Trophoblast cell (in vitro differentiated cells and primary cell): Measurements from ENCODE around the gene MUC5AC.

Source experiments
- DNase-seq, 2 donors: peaks; one replicate each; pipeline ENCODE4 v3.0.0-alpha.2; 2016
- H2AFZ ChIP-seq: 2 replicates; pipeline ENCODE4 v1.6.1; 2013; ENCODE audit warnings: low read length, moderate library complexity, mild to moderate bottlenecking; ENCODE audit not compliant: insufficient read depth, poor library complexity
- H2AK5ac ChIP-seq: 2 replicates; pipeline ENCODE4 v1.6.1; 2013; ENCODE audit warnings: mild to moderate bottlenecking, low read length
- H2BK120ac ChIP-seq: 2 replicates; pipeline ENCODE4 v1.6.1; 2013; ENCODE audit warnings: low read length, mild to moderate bottlenecking, moderate library complexity; ENCODE audit not compliant: insufficient read depth, poor library complexity
- H2BK12ac ChIP-seq: 2 replicates; pipeline ENCODE4 v1.6.1; 2013; ENCODE audit warnings: mild to moderate bottlenecking, low read length, moderate library complexity
- H2BK5ac ChIP-seq: 2 replicates; pipeline ENCODE4 v1.6.1; 2013; ENCODE audit warnings: low read length, low read depth, moderate library complexity, mild to moderate bottlenecking; ENCODE audit not compliant: poor library complexity
- H3K14ac ChIP-seq: 2 replicates; pipeline ENCODE4 v1.6.1; 2013; ENCODE audit warnings: mild to moderate bottlenecking, low read length
- H3K18ac ChIP-seq: 2 replicates; pipeline ENCODE4 v1.6.1; 2013; ENCODE audit warnings: mild to moderate bottlenecking, low read length
- H3K23ac ChIP-seq: 2 replicates; pipeline ENCODE4 v1.6.1; 2013; ENCODE audit warnings: low read length
- H3K27ac ChIP-seq: 2 replicates; pipeline ENCODE4 v1.5.1; 2013; ENCODE audit warnings: low read depth, mild to moderate bottlenecking, inconsistent platforms, low read length, moderate library complexity
- H3K27me3 ChIP-seq: 2 replicates; pipeline ENCODE4 v1.6.1; 2013; ENCODE audit warnings: inconsistent platforms, mild to moderate bottlenecking, low read length, moderate library complexity; ENCODE audit not compliant: insufficient read depth
- H3K36me3 ChIP-seq, 2 experiments: 1 replicate in 1 of 2; 2 replicates in 1 of 2; pipeline ENCODE4 v1.6.1; 2013; ENCODE audit warnings: low read length in 2 of 2, mild to moderate bottlenecking in 2 of 2, moderate library complexity in 1 of 2; ENCODE audit not compliant: insufficient read depth in 2 of 2, control insufficient read depth in 1 of 2
- H3K4ac ChIP-seq: 2 replicates; pipeline ENCODE4 v1.6.1; 2013; ENCODE audit warnings: low read depth, mild to moderate bottlenecking, low read length, moderate library complexity
- H3K4me1 ChIP-seq, 2 experiments: 1 replicate in 1 of 2; 2 replicates in 1 of 2; pipeline ENCODE4 v1.6.1; 2013; ENCODE audit warnings: low read length in 2 of 2, mild to moderate bottlenecking in 2 of 2, moderate library complexity in 1 of 2; ENCODE audit not compliant: insufficient read depth in 2 of 2, control insufficient read depth in 1 of 2
- H3K4me2 ChIP-seq: 2 replicates; pipeline ENCODE4 v1.6.1; 2013; ENCODE audit warnings: inconsistent platforms, mild to moderate bottlenecking, low read length, moderate library complexity
- H3K4me3 ChIP-seq: 2 replicates; pipeline ENCODE4 v1.5.1; 2013; ENCODE audit warnings: mild to moderate bottlenecking, low read depth, low read length, inconsistent platforms
- H3K79me1 ChIP-seq: one replicate; pipeline ENCODE4 v1.6.1; 2013; ENCODE audit warnings: low read length
- H3K79me2 ChIP-seq: 2 replicates; pipeline ENCODE4 v1.6.1; 2013; ENCODE audit warnings: low read length, mild to moderate bottlenecking; ENCODE audit not compliant: control insufficient read depth, insufficient read depth, poor library complexity
- H3K9ac ChIP-seq: 2 replicates; pipeline ENCODE4 v1.6.1; 2013; ENCODE audit warnings: mild to moderate bottlenecking, low read length
- H3K9me3 ChIP-seq: 2 replicates; pipeline ENCODE4 v1.6.1; 2013; ENCODE audit warnings: low read depth, mild to moderate bottlenecking, control low read depth, inconsistent platforms, low read length; ENCODE audit not compliant: insufficient read depth
- H4K12ac ChIP-seq: 2 replicates; pipeline ENCODE4 v1.6.1; 2013; ENCODE audit warnings: low read depth, mild to moderate bottlenecking, low read length, moderate library complexity
- H4K8ac ChIP-seq: 2 replicates; pipeline ENCODE4 v1.6.1; 2013; ENCODE audit warnings: low read depth, mild to moderate bottlenecking, low read length, moderate library complexity
- H4K91ac ChIP-seq: one replicate; pipeline ENCODE4 v1.6.1; 2013; ENCODE audit warnings: low read depth, mild to moderate bottlenecking, low read length, moderate library complexity
- WGBS: extraction: QIAGEN DNeasy Blood & Tissue Kit; methylation state at CpG from one replicate; pipeline ENCODE4 v1.1.7; 2013; ENCODE audit warnings: missing lambda C conversion rate; ENCODE audit not compliant: insufficient read length, insufficient coverage; ENCODE audit errors: extremely low coverage; 5-methylcytosine and 5-hydroxymethylcytosine counted together

Gene MUC5AC

DNA sequence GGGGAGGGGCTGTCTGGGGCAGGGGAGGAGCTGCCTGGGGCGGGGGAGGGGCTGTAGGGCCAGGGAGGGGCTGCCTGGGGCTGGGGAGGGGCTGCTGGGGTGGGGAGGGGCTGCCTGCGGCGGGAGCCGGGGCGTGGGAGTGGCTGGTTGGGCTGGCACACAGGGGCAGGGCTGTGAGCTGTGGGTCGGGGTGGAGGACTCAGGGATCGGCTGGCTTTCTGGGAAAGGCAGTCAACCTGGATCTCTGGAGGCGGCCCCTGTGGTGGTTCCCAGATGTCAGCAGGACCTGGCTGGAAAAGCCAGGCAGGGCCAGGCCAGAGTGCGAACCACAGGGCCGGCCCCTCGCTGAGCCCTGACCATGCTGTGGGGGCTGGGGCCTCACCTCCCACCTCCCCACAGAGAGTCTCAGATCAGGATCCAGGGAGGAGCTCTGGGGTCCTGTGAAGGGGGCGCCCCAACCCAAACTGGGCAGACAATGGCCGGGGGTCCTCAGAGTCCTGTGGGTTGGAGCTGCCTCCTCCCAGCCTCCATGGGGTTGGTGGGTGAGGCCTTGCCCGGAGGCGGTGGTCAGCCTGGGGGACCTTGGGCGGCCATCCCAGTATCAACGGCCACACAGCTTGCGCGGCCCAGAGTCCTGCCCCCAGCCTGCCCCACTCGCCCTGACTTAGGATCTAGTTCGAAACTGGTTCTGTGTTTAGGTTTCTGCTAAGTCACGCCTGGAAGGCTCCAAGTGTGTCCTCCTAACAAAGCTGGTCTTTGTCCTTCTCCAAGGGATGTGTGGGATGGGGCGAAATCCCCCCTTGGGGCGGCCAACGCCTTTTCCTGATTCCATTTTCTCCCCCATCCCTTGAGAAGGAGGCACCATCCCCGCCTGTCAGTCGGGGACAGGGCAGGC, 67.0 kb downstream of the MUC5AC start:
- no peak overlapping the region for H3K23ac ChIP-seq
- H2BK12ac ChIP-seq = no peak overlapping the region
- H3K4ac ChIP-seq = no peak overlapping the region
- no peak for DNase-seq
- no peaks in the 10 kb centered on the region for H3K27me3 ChIP-seq
- H3K27ac ChIP-seq = no peak overlapping the region
- H3K36me3 ChIP-seq = no peaks in the 10 kb centered on the region
- no peak overlapping the region for H4K8ac ChIP-seq
- no peaks in the 10 kb centered on the region for H3K4me1 ChIP-seq
- no peak overlapping the region for H3K4me2 ChIP-seq
- H3K14ac ChIP-seq = no peak overlapping the region
- no peak overlapping the region for H4K91ac ChIP-seq
- no peak overlapping the region for H4K12ac ChIP-seq
- no peaks in the 10 kb centered on the region for H3K79me1 ChIP-seq
- no peak overlapping the region for H2AK5ac ChIP-seq
- H3K4me3 ChIP-seq = no peak overlapping the region
- H3K9me3 ChIP-seq = peaks cover 5% of the 10 kb centered on the region
- no peaks in the 10 kb centered on the region for H3K79me2 ChIP-seq
- H2AFZ ChIP-seq = no peak overlapping the region
- H2BK5ac ChIP-seq = no peak overlapping the region
- WGBS = no CpG with 5 or more reads among the region's 27 CpGs
- no peak overlapping the region for H3K9ac ChIP-seq
- no peak overlapping the region for H2BK120ac ChIP-seq
- H3K18ac ChIP-seq = no peak overlapping the region

GRCh38 chr11:1225386-1226225, 67.9 kb downstream of the MUC5AC start:
- Histone ChIP-seq H3K79me2 (no peaks in the 10 kb centered on the region), H3K36me3 (no peaks in the 10 kb centered on the region), H3K14ac (no peak overlapping the region), H3K4me1 (no peaks in the 10 kb centered on the region), H2BK5ac (no peak overlapping the region), H4K12ac (no peak overlapping the region), H3K18ac (no peak overlapping the region), H3K23ac (no peak overlapping the region), H2BK120ac (no peak overlapping the region), H4K91ac (no peak overlapping the region), H3K79me1 (no peaks in the 10 kb centered on the region), H3K9ac (no peak overlapping the region), H4K8ac (no peak overlapping the region), H2AFZ (no peak overlapping the region), H2AK5ac (no peak overlapping the region), H3K9me3 (peaks cover 5% of the 10 kb centered on the region), H3K27ac (no peak overlapping the region), H2BK12ac (no peak overlapping the region), H3K27me3 (no peaks in the 10 kb centered on the region), H3K4me2 (no peak overlapping the region), H3K4ac (no peak overlapping the region), H3K4me3 (no peak overlapping the region)
- no CpG with 5 or more reads among the region's 29 CpGs for WGBS
- DNase-seq = no peak

DNA sequence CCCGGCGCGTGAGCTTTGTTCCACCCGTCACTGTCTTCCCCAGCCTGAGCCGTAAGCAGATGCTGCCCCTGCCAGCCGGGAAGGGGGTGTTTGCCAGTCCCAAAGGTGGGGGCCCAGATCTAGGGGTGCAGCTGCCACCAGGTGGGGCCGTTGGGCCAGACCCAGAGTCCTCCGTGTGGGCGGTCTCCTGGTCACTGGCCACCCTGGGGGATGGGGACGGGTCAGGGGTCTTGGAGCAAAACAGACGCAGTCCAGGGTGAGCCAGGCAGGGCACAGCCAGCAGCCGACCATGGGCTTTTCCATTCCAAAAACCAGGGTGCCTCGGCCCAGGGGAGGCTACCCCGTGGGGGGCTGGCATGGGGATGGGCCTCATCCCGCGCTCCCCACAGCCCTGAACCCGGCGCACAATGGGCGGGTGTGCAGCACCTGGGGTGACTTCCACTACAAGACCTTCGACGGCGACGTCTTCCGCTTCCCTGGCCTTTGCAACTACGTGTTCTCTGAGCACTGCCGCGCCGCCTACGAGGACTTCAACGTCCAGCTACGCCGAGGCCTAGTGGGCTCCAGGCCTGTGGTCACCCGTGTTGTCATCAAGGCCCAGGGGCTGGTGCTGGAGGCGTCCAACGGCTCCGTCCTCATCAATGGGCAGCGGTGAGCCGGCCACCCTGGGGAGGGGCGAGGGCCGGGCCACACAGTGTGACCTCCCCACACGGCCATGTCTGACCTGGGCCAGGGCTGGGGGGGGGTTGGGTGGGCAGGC, 68.7 kb downstream of the MUC5AC start:
- DNase-seq = no peak
- Histone ChIP-seq H3K4me3 (no peak overlapping the region), H2AFZ (no peak overlapping the region), H3K23ac (no peak overlapping the region), H3K4ac (no peak overlapping the region), H2BK120ac (no peak overlapping the region), H4K91ac (no peak overlapping the region), H3K9ac (no peak overlapping the region), H3K4me2 (no peak overlapping the region), H4K12ac (no peak overlapping the region), H3K27ac (no peak overlapping the region), H3K36me3 (no peaks in the 10 kb centered on the region), H3K4me1 (no peaks in the 10 kb centered on the region), H3K79me2 (no peaks in the 10 kb centered on the region), H3K79me1 (no peaks in the 10 kb centered on the region), H3K9me3 (peaks cover 5% of the 10 kb centered on the region), H4K8ac (no peak overlapping the region), H2AK5ac (no peak overlapping the region), H2BK5ac (no peak overlapping the region), H3K27me3 (no peaks in the 10 kb centered on the region), H2BK12ac (no peak overlapping the region), H3K14ac (no peak overlapping the region), H3K18ac (no peak overlapping the region)
- no CpG with 5 or more reads among the region's 41 CpGs for WGBS

DNA sequence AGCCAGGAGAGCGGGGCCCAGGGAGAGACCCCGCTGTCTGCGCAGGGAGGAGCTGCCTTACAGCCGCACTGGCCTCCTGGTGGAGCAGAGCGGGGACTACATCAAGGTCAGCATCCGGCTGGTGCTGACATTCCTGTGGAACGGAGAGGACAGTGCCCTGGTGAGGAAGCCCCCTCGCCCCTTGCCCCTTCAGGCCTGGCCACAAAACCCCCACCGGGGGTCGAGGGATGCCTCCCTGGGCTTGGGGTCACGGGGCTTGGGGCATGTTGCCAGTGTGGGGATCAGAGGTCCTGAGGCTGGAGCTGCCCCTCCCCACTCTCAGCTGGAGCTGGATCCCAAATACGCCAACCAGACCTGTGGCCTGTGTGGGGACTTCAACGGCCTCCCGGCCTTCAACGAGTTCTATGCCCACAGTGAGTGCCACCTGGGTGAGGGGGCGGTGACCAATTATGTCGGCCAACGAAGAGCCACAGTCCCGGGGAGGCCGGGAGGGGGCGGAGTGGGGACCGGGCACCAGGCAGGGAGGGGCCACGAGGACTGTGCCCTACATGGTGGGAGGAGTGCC, 69.3 kb downstream of the MUC5AC start:
- WGBS = no CpG with 5 or more reads among the region's 23 CpGs

More for the DNA sequence above, 69.3 kb downstream of the MUC5AC start:
- Histone ChIP-seq H3K4me2 (no peak overlapping the region), H2AK5ac (no peak overlapping the region), H3K4me1 (no peaks in the 10 kb centered on the region), H2BK12ac (no peak overlapping the region), H3K9me3 (peaks cover 5% of the 10 kb centered on the region), H3K36me3 (no peaks in the 10 kb centered on the region), H3K27me3 (no peaks in the 10 kb centered on the region), H2AFZ (no peak overlapping the region), H3K18ac (no peak overlapping the region), H2BK120ac (no peak overlapping the region), H2BK5ac (no peak overlapping the region), H3K4ac (no peak overlapping the region), H3K27ac (no peak overlapping the region), H3K14ac (no peak overlapping the region), H3K79me1 (no peaks in the 10 kb centered on the region), H3K79me2 (no peaks in the 10 kb centered on the region), H3K23ac (no peak overlapping the region), H4K8ac (no peak overlapping the region), H4K12ac (no peak overlapping the region), H3K9ac (no peak overlapping the region), H4K91ac (no peak overlapping the region), H3K4me3 (no peak overlapping the region)
- peak in 1 of 2 donors; percentile 12 for DNase-seq
